ENCODE data around the gene SAMSN1.

SAMSN1 gene

GRCh38 chr21:14582934-14583628 lies 37.0 kb upstream of the SAMSN1 start:
- Mint-ChIP-seq H3K9me3 (no peaks in the 10 kb centered on the region), H3K4me1 (ENCODE audit: low read depth) (peaks cover 5% of the 10 kb centered on the region), H3K27ac (no peak overlapping the region), H3K27me3 (no peaks in the 10 kb centered on the region), H3K4me3 (no peak overlapping the region), H3K36me3 (ENCODE audit: low read depth) (no peaks in the 10 kb centered on the region)
- intact Hi-C loops (cut with micrococcal nuclease), result no loop called here

DNA sequence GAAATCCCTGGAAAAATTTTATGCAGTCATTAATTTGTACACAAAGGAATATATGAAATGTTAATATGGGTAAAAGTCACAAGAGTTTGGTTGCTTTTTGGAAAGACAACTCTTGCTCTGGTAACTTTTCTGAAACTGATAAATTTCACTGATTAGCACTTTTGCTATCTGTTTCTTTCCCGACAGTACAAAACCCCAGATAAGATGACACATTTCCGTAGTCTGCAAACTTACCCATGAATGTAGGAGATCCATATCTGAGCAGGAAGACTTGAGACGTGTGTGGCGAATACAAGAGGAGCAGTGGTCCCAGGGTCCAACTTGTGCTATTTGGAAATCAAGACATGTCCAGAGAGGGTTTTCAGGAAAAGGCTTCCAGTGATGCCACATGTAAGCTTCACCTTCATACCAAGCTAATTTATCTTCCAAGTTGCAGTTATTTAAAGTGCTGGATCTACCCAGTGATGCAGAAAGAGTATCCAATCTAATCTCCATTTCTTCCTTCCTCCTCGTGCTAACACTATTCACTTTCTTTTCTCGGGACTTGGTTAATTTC lies 35.9 kb upstream of the SAMSN1 start:
- H3K27ac Mint-ChIP-seq, result no peak overlapping the region
- no peaks in the 10 kb centered on the region for H3K27me3 Mint-ChIP-seq
- H3K4me1 Mint-ChIP-seq (ENCODE audit: low read depth), result peaks cover 5% of the 10 kb centered on the region
- no peaks in the 10 kb centered on the region for H3K9me3 Mint-ChIP-seq
- H3K4me3 Mint-ChIP-seq, result no peak overlapping the region
- no peaks in the 10 kb centered on the region for H3K36me3 Mint-ChIP-seq (ENCODE audit: low read depth)
- intact Hi-C loops (cut with micrococcal nuclease), result no loop called here

- intact Hi-C loops (cut with micrococcal nuclease), result no loop called here
- Mint-ChIP-seq H3K4me3 (no peak overlapping the region), H3K27me3 (no peaks in the 10 kb centered on the region), H3K9me3 (no peaks in the 10 kb centered on the region), H3K27ac (no peak overlapping the region), H3K4me1 (ENCODE audit: low read depth) (peaks cover 14% of the 10 kb centered on the region), H3K36me3 (ENCODE audit: low read depth) (no peaks in the 10 kb centered on the region)
These were observed 27.1 kb upstream of the SAMSN1 start for GRCh38 chr21:14573244-14573643.

DNA sequence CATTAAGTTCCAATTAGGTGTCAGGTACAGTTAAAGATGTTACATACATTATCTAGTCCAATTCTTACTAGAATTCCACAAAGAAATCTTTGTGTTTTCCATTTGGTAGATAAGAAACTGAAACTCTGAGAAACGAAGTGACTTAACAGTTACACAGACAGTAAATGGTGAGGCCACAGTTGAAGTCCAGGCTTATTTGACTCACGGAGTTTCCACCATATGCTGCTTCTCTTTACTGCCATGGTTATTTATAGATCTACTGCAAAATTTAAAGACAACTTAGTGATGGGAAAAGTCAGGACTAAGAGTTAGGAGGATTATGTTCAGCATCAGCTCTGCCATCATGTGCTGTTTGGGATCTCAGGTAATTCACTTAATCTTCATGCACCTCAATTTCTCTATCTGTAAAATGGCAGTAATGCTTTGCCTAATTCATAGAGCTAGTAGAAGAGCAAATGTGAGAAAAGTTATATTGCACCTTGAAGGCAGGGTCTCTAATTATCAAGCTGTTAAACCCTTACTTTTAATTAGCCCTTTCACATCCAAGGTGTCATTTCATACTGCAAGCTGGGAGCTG lies 26.2 kb upstream of the SAMSN1 start:
- intact Hi-C loops (cut with micrococcal nuclease), result no loop called here
- Mint-ChIP-seq H3K9me3 (no peaks in the 10 kb centered on the region), H3K36me3 (ENCODE audit: low read depth) (no peaks in the 10 kb centered on the region), H3K4me3 (no peak overlapping the region), H3K4me1 (ENCODE audit: low read depth) (peaks cover 20% of the 10 kb centered on the region), H3K27me3 (no peaks in the 10 kb centered on the region), H3K27ac (no peak overlapping the region)

- Mint-ChIP-seq H3K27ac (no peak overlapping the region), H3K4me3 (no peak overlapping the region)
- intact Hi-C loops (cut with micrococcal nuclease), result no loop called here
These were observed 23.8 kb upstream of the SAMSN1 start for GRCh38 chr21:14569868-14570267.

DNA sequence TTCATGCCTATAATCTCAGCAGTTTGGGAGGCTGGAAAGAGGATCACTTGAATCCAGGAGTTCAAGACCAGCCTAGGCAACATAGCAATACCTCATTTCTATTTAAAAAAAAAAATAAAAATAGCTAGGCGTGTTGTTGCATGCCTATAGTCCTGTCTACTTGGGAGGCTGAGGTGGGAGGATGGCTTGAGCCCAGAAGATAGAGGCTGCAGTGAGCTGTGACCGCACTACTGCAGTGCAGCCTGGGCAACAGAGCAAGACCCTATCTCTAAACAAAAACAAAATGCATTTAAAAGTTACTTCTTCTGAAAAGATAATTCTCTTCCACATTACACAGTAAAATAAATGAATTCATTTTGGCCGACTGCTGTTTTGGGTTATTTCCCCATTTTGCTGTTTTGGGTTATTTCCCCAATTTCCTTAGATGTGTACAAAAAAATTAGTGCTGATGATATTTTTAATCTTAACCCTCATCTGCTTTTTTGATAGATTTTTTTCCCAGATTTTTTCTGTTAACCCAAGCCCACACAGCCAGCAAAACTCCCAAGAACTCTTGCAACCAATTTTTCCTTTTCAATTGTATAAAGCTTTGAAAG lies 23.0 kb upstream of the SAMSN1 start:
- Mint-ChIP-seq H3K36me3 (ENCODE audit: low read depth) (no peaks in the 10 kb centered on the region), H3K9me3 (no peaks in the 10 kb centered on the region), H3K4me3 (no peak overlapping the region), H3K4me1 (ENCODE audit: low read depth) (peaks cover 26% of the 10 kb centered on the region), H3K27ac (no peak overlapping the region), H3K27me3 (no peaks in the 10 kb centered on the region)
- intact Hi-C loops (cut with micrococcal nuclease), result no loop called here

More at GRCh38 chr21:14569868-14570267, 23.8 kb upstream of the SAMSN1 start:
- Mint-ChIP-seq H3K4me1 (ENCODE audit: low read depth) (peaks cover 26% of the 10 kb centered on the region), H3K36me3 (ENCODE audit: low read depth) (no peaks in the 10 kb centered on the region), H3K9me3 (no peaks in the 10 kb centered on the region), H3K27me3 (no peaks in the 10 kb centered on the region)

- H3K4me1 Mint-ChIP-seq (ENCODE audit: low read depth), result peaks cover 20% of the 10 kb centered on the region
- no peak overlapping the region for H3K4me3 Mint-ChIP-seq
- H3K36me3 Mint-ChIP-seq (ENCODE audit: low read depth), result no peaks in the 10 kb centered on the region
- intact Hi-C loops (cut with micrococcal nuclease), result no loop called here
- H3K9me3 Mint-ChIP-seq, result no peaks in the 10 kb centered on the region
- H3K27ac Mint-ChIP-seq, result no peak overlapping the region
- no peaks in the 10 kb centered on the region for H3K27me3 Mint-ChIP-seq
These were observed 21.5 kb upstream of the SAMSN1 start for GRCh38 chr21:14567331-14568279.

GRCh38 chr21:14566894-14567293 lies 20.8 kb upstream of the SAMSN1 start:
- H3K4me3 Mint-ChIP-seq, result no peak overlapping the region
- H3K9me3 Mint-ChIP-seq, result peaks cover 3% of the 10 kb centered on the region
- no peak overlapping the region for H3K27ac Mint-ChIP-seq
- peaks cover 20% of the 10 kb centered on the region for H3K4me1 Mint-ChIP-seq (ENCODE audit: low read depth)
- no peaks in the 10 kb centered on the region for H3K36me3 Mint-ChIP-seq (ENCODE audit: low read depth)
- H3K27me3 Mint-ChIP-seq, result no peaks in the 10 kb centered on the region
- intact Hi-C loops (cut with micrococcal nuclease), result no loop called here

DNA sequence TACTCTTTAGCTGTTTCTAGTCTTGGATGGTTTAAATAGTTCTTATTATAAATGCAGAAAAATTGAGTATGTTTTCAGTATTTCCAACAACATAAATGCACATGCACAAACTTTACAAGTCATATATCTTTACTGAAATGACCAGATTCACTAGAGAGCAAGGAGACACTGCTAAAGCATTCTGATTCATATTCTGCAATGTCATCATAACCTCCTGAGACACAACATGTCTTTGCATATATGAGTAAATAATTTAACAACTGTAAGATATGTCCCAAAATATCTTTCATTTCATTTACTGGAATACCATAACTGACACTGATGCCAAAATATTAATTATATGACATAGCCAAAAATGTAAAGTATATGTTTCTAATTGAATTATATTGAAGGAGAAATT lies 16.8 kb upstream of the SAMSN1 start:
- Mint-ChIP-seq H3K27ac (no peak overlapping the region), H3K27me3 (no peaks in the 10 kb centered on the region), H3K9me3 (peaks cover 17% of the 10 kb centered on the region), H3K4me3 (no peak overlapping the region), H3K36me3 (ENCODE audit: low read depth) (no peaks in the 10 kb centered on the region), H3K4me1 (ENCODE audit: low read depth) (peaks cover 12% of the 10 kb centered on the region)
- intact Hi-C loops (cut with micrococcal nuclease), result no loop called here

DNA sequence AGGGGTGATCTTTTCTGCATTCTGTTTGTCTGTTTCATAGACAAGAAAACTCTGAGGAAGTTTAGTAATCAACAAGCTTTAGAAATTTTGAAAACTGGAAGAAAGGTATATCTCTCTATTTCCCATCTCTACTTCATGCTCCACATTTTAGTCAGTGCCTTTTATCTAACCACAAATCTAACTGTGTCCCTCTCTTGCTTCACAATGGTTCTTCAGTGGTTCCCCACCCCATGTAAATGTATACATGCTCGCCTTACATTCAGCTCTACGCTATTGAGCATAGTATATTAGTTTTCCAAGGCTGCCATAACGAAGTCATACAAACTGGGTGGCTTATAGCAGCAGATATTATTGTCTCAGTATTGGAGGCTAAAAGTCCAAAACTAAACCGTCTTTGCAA lies 14.4 kb upstream of the SAMSN1 start:
- Mint-ChIP-seq H3K4me3 (no peak overlapping the region), H3K27me3 (no peaks in the 10 kb centered on the region), H3K4me1 (ENCODE audit: low read depth) (peaks cover 11% of the 10 kb centered on the region), H3K27ac (no peak overlapping the region), H3K9me3 (peaks cover 17% of the 10 kb centered on the region), H3K36me3 (ENCODE audit: low read depth) (no peaks in the 10 kb centered on the region)
- intact Hi-C loops (cut with micrococcal nuclease), result no loop called here

- intact Hi-C loops (cut with micrococcal nuclease), result no loop called here
- Mint-ChIP-seq H3K9me3 (peaks cover 17% of the 10 kb centered on the region), H3K27ac (no peak overlapping the region), H3K4me3 (no peak overlapping the region), H3K4me1 (ENCODE audit: low read depth) (peaks cover 13% of the 10 kb centered on the region), H3K36me3 (ENCODE audit: low read depth) (no peaks in the 10 kb centered on the region), H3K27me3 (no peaks in the 10 kb centered on the region)
These were observed 14.0 kb upstream of the SAMSN1 start for GRCh38 chr21:14560139-14560538.

DNA sequence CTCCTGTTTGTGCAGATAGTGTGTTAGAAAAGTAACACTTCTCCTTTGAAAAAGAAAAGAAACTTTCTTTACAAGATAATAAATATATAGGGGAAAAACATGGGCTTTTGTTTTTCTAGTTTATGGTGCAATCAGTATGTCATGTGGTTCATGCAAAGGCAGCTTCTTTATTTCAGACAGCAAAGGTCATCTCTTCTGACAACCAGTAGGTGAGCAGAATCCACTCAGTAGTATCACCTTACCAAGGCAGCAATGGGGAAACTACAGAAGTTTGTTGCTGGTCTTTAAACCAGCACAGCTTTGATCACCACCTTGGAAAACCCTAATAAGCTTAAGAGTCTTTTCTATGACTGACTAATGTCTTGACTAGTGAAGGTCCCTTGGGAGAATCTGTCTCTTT lies 13.0 kb upstream of the SAMSN1 start:
- no peak overlapping the region for H3K27ac Mint-ChIP-seq
- no peak overlapping the region for H3K4me3 Mint-ChIP-seq
- no peaks in the 10 kb centered on the region for H3K27me3 Mint-ChIP-seq
- H3K4me1 Mint-ChIP-seq (ENCODE audit: low read depth), result peaks cover 16% of the 10 kb centered on the region
- peaks cover 17% of the 10 kb centered on the region for H3K9me3 Mint-ChIP-seq
- intact Hi-C loops (cut with micrococcal nuclease), result no loop called here
- no peaks in the 10 kb centered on the region for H3K36me3 Mint-ChIP-seq (ENCODE audit: low read depth)

DNA sequence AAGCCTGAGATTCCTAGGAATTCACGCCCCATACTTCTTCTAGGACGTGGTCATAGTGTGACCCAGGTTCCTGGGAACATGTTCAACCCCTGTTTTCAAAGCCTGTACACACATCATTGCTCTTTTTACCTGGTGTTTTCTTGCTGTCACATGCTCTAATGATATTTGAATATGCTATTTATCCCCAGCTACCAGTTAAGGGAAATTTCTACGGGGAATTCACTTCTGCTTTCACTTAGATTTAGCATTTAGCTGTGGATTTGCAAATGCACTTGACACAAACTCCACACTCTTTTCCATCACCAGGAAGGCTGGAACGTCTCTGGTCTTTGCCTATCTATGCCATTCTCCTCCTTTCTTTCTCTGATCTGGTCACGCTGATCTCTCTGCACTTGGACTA lies 11.3 kb upstream of the SAMSN1 start:
- Mint-ChIP-seq H3K27ac (no peak overlapping the region), H3K9me3 (peaks cover 17% of the 10 kb centered on the region), H3K4me3 (no peak overlapping the region), H3K4me1 (ENCODE audit: low read depth) (peaks cover 16% of the 10 kb centered on the region), H3K27me3 (no peaks in the 10 kb centered on the region), H3K36me3 (ENCODE audit: low read depth) (no peaks in the 10 kb centered on the region)
- intact Hi-C loops (cut with micrococcal nuclease), result no loop called here

DNA sequence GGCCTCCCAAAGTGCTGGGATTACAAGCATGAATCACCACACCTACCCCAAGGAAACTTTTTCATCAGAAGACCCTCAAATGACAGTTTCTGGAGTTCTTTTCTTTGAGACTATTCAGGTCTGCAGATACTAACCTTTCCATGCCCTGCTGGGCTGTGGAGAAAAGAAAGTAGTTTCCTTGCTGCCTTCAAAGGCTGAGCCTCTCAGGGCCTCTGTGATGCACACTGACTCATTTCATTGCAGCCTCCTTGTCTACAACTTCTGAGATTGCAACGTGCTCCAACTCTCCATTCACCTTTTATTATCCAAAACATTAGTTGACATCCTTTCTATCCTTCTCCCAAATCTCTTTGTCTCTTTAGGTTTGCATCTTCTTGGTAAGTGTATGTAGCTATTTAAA lies 8.8 kb upstream of the SAMSN1 start:
- H3K27ac Mint-ChIP-seq, result no peak overlapping the region
- no peaks in the 10 kb centered on the region for H3K36me3 Mint-ChIP-seq (ENCODE audit: low read depth)
- peaks cover 23% of the 10 kb centered on the region for H3K4me1 Mint-ChIP-seq (ENCODE audit: low read depth)
- H3K9me3 Mint-ChIP-seq, result no peaks in the 10 kb centered on the region
- no peak overlapping the region for H3K4me3 Mint-ChIP-seq
- intact Hi-C loops (cut with micrococcal nuclease), result no loop called here
- H3K27me3 Mint-ChIP-seq, result no peaks in the 10 kb centered on the region
